HG02870 (cell line): ENCODE data around the gene UPF1.
A peak's percentile ranks its signal among the peaks of the same experiment; 100 is the strongest.
"Not testable (repeated sequence)": the region's sequence is repeated elsewhere in the genome, so short reads cannot be mapped to it uniquely, and the experiment has no call there.

Source experiments
- ATAC-seq: cut with Tn5 transposase; IDR thresholded peaks from one replicate; pipeline ENCODE4 v1.9.1; 2021; ENCODE audit warnings: mild to moderate bottlenecking, moderate library complexity; ENCODE audit not compliant: unreplicated experiment

UPF1 gene

DNA sequence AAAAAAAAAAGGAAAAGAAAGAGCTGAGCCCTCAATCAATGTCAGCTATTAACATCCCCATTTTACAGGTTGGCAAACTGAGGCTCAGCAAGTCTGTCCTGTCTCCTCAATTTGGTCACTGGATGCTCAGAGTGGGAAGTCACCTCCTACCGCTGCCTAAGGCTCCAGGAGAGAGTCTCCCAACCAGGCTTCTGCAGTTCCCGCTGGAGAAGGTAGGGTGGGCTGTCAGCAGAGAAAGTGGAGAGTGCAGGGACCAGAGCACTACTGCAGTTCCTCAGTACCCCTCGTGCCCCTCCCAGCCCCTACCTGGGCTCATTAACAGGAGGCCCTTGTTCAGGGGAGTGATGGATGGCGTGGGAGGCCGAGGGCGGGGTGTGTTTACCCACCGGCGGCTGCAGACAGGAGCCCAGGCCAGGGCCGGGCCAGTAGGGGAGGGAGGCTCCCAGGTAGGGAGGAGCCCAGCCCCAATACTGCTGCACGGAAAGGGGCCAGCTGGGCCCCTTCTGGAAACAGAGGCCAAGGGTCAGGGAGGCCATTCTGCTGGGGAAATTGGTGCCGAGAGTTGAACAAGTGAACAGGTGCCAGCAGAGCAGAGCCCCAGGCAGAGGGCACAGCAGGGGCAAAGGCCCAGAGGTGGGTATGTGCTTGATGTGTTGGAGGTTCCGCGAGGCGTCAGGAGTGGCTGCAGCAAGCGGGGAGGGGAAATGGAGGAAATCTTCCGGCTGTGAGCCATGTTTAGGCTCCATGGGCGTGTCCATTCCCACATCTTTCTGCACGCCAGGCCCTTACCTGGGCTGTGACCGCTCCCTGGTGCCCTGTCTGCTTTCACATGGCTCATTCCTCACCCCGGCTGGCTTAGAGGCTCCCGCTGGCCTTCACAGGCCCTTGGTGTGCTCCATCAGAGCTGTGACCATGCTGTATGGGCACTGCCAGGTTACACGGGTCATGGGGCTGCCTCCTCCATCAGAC lies 33.1 kb upstream of the UPF1 start:
- no peak for ATAC-seq

DNA sequence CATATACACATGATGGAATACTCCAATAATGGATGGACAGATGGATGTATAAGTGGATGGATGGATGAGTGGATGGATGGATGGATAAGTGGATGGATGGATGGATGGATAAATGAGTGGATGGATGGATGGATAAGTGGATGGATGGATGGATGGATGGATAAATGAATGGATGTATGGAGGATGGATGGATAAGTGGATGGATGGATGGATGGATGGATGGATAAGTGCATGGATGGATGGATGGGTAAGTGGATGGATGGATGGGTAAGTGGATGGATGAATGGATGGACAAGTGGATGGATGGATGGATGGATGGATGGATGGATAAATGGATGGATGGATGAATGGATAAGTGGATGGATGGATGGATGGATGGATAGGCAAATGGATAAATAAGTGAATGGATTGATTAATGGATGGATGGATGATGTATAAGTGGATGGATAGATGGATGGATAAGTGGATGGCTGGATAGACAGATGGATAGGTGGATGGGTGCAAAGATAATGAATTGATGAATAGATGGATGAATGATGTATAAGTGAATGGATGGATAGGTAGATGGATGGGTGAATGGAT lies 32.3 kb upstream of the UPF1 start:
- ATAC-seq, result no peak

DNA sequence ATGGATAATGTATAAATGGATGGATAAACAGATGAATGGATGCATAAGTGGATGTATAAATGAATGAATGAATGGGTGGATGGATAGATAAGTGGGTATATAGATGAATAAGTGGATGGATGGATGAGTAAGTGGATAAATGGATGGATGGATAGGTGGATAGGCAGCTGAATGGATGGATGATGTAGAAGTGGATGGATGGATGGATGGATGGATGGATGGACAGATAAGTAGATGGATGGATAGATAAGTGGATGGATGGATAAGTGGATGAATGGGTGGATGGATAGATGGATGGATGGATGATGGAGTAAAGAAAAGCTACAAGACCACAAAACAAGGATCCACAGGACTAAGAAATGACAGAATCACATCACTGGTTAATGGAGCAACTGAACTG lies 31.7 kb upstream of the UPF1 start:
- ATAC-seq, result no peak

DNA sequence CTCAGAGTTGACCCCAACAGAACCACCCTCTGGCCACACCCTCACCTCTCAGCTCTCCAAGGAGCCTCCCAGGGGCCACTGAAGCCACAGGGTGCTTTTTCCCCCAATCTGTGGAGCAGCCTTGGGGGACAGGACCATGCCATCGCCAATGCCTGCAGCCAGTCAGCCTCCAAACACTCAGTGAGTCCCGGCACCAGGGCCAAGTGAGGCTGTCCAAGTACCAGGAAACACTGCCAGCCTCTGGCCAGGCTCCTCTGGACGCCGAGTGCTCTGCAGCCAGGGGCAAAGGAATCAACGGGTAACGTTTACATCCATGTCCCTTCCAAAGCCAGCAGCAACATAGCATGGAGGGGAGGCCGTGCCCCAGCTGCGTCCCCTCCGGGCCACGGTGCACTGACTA lies 31.1 kb upstream of the UPF1 start:
- no peak for ATAC-seq

DNA sequence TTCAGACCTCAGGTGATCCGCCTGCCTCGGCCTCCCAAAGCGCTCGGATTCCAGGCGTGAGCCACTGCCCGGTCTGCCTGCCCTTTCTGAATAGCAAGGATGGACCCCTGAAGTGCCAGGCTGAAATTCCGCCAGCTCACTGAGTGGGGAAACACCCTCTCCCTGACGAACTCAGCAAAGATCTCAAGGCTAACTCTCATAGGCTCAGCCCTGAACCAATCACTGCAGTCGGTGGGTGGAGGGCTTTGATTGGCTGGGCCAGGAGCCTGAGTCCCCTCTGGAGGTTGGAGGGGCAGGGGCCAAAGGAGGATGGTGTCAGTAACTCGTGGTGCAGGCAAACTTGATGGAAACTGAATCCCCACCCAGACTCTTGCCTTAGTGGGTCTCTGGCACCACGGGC lies 29.4 kb upstream of the UPF1 start:
- ATAC-seq, result no peak

DNA sequence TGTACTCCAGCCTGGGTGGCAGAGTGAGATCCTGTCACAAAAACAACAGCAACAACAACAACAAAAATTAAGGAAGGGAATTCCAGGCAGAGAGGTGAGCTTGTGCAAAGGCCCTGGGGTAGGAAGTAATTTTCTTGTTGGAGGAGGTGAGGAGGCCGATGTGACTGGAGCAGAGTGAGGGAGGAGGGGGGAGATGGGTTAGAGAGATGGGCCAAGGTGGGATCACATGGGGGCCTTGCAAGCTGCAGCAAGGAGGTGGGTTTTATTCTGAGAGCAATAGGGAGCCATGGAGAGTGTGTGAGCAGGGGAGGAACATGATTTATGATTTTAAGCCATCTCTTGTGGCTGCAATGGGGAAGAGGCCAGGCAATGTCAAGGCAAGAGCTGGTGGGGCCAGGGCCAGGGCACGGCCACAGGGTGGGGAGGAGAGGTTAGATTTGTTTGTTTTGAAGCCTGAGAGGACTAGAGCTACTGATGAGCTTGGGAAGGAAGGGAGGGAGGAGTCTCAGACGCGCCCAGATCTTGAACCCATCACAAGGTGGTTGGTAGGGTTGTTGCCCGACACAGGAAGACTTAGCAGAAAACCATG lies 28.1 kb upstream of the UPF1 start:
- ATAC-seq, result no peak

DNA sequence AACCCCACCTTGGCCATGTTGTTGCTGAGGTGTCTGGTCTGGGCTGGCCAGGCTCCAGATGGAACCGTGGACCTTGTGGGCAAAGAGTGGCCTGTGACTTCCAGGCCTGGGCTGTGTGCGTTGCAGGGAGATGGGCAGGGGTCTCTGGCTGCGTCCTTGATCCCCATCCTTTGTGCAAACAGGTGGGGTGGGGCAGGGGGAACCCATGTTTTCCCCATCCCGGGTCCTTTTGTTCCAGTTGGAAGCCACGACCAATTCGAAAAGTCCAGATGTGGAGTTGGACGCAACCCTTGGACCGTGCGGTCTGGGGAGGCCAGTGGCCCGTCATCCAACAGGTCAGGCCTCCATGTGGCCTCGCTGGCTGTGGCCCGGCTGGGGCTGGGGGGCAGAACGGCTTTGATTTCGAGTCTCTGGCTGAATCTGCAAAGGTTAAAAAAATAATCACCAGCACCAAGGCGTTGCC lies 27.6 kb upstream of the UPF1 start:
- no peak for ATAC-seq

DNA sequence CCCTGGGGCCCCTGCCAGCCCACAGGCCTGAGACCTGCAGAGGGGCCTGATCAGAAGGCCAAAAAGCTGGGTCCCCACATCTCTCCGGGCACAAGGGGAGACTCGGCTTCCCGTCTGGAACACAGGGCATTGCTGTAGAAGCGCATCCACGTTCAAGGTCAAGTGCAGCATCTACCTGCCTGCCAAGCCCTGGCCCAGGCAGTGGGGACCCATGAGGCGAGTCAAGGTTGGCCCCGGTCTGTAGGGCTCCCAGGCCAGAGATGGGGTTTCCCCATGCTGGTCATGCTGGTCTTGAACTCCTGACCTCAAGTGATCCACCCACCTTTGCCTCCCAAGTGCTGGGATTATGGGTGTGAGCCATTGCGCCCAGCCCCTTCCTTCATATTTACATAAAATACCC lies 27.1 kb upstream of the UPF1 start:
- no peak for ATAC-seq

DNA sequence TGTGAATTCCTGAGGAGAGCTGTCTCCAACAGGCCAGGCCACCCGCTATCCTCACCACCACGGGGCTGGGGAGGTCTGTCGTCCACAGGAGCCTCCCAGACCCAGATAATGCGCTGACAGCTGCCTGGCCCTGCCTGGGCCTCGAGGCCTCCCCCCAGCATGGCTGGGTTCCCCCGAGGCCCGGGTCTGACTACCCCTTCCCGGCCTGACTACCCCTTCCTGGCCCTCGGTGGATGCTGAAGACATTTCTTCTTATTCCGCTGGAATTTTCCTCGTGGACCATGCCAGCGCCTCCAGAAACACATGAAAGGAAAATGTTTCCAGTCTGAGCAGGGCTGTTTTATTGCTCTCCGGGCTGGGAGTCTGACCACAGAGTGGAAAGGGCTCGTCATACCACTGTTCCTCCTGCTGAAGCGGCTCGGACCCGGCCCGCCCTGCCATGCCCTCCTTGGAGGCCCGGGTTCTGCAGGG lies 23.9 kb upstream of the UPF1 start:
- ATAC-seq, result no peak

DNA sequence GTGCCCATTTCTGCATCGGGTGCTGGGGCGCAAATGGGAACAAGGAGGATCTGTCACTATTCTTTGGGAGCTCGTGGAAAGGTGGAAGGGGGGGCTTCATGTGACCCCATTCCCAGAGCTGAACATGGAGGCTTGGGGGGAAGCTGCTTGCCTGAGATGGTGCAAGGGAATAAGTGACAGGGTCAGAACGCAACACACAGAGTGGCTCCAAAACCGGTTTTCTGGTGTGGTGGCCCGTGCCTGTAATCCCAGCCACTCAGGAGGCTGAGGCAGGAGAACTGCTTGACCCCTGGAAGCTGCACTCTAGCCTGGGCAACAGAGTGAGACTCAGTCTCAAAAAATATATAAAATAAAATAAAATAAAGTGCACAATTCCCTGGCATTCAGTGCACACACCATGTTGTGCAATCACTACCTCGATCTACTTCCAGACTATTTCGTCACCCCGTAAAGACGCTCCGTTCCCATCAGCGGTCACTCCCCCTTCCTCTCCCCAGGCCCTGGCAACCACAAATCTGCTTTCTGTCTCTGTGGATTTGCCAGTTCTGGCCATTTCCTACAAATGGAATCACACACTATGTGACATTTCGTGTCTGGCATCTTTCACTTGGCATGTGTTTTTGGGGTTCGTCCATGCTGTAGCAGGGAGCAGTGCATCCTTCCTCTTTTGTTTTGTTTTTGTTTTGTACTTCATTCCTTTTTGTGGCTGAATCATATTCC lies 22.4 kb upstream of the UPF1 start:
- no peak for ATAC-seq

DNA sequence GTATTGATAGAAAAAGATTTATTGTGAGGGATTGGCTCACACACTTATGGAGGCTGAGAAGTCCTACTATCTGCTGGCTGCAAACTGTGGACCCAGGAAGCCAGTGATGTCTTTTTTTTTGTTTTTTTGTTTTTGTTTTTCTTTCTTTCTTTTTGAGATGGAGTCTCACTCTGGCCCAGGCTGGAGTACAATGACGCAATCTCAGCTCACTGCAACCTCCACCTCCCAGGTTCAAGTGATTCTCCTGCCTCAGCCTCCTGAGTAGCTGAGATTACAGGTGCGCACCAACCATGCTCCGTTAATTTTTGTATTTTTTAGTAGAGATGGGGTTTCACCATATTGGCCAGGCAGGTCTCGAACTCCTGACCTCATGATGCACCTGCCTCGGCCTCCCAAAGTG lies 20.1 kb upstream of the UPF1 start:
- ATAC-seq, result not testable (repeated sequence)

DNA sequence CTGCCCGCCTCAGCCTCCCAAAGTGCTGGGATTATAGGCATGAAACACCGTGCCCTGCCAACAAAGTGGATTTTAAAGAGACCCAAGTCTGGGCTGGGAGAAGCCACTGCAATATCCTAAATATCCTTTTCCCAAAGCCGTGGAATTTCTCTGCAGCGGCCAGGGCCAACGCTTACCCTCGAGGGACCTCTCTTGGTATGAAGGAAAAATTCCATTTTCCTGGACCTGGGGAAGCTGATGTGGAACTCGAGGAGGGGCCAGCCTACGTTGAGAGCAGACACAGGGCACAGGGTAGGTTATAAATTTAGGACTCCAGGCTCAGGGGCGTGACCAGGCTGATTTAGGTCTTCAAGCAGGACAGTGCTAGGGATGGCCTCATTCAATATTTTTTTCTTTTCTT lies 17.7 kb upstream of the UPF1 start:
- ATAC-seq, result no peak

DNA sequence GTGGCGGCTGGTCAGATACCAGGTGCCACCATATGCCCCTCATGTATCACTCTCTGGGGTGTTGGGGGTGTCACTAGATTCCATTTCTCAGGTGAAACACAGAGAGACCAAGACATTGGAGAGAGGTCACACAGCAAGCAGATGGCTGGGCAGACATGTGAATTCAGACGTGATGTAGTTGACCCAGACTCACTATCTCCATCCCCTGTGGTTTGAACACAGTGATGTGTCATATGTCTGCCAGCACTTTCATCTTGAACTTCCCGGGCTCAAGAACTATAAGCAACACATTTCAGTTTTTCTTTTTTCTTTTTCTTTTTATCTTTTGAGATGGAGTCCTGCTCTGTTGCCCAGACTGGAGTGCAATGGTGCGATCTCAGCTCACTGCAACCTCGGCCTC lies 16.1 kb upstream of the UPF1 start:
- ATAC-seq, result no peak

DNA sequence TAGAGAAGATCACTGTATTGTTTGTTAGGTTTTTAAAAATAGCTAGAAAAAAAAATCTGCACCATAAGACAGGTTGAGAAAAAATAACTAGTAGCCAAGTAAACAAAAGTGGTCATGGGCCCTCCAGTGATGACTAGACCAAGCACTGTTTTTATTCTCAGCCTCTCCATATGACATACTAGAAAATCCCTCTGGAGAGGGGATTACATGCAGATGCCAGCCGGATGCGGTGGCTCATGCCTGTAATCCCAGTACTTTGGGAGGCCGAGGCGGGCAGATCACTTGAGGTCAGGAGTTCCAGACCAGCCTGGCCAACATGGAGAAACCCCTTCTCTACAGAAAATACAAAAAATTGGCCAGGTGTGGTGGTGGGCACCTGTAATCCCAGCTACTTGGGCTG lies 15.1 kb upstream of the UPF1 start:
- ATAC-seq, result not testable (repeated sequence)

DNA sequence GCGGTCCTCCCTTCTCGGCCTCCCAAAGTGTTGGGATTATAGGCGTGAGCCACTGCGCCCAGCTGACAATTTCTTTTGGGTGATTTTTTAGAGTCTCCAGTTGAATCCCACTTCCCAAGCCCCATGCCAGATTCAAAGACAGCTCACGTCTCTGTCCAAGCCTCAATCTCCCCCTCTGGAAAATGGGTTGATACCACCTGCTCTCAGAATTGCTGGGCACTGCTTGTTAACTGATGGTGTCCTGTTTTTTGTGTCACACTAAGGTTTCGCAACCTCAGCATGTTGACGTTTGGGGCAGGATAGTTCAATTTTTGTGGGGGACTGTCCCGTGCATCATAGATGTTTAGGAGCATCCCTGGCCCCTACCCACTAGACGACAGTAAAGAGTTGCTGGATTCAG lies 14.2 kb upstream of the UPF1 start:
- ATAC-seq, result no peak

DNA sequence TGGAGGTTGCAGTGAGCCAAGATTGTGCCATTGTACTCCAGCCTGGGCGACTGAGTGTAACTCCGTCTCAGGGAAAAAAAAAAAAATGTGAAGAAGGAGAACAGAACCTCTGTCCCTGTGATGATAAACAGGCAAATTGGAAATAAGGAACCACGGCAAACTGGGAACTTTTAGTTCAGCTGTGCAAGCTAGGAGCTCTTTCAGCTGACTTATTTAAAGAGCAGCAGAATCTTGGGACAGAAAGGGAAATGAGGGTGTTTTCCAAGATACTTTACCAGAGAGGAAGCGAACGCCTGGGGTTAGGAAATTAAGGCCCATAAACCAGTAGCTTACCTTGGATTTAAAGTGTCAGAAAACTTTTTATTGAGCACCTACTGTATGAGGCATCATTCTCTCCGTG lies 3.0 kb upstream of the UPF1 start:
- ATAC-seq, result no peak

DNA sequence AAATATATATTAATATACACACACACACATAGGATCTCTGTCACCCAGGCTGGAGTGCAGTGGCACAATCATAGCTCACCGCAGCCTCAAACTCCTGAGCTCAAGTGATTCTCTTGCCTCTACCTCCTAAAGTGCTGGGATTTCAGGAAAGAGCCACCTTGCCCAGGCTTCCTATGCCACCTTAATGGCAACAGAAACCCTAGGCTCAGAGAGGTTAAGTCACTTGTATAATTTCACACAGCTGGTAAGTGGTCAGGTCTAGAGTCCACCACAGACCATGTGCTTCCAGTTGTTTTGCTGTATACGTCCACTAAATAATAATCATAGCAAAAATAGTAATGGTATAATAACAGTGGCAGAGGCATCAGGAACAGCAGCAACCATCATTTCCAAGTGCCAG lies 1.3 kb upstream of the UPF1 start:
- no peak for ATAC-seq

DNA sequence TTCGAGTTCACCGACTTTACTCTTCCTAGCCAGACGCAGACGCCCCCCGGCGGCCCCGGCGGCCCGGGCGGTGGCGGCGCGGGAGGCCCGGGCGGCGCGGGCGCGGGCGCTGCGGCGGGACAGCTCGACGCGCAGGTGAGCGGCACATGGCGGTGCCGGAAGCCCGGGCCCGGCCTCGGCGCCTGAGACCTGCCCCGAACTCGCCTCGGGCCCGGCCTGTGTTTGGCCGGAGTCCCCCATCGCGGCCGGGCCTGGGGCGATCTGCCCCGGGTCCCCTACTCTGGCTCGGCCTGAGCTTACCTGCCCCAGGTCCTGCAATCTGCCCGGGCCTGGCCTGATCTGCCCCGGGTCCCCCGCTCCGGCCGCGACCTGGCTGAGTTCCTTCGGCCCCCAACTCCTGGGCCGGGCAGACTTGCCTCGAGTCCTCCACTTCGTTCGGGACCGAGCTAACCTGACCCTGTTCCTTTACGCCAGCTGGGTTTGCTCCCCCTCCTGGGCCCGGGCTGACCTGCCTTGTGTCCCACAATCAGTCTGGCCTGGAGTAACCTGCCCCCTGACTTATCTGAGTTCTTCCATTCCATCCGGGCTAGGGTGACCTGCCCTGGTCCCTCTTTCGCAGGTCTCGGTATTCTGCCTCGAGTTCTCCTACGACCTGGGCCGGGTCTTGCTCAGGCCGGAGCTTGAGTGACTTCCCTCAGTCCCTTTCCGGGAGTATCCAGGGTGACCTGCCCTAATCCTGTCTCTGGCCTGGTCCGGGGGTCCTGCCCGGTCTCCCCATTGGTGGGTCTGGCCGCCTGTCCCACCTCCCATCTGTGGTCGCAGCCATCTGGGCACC lies 764 bp downstream of the UPF1 start:
- peak; percentile 26 for ATAC-seq

DNA sequence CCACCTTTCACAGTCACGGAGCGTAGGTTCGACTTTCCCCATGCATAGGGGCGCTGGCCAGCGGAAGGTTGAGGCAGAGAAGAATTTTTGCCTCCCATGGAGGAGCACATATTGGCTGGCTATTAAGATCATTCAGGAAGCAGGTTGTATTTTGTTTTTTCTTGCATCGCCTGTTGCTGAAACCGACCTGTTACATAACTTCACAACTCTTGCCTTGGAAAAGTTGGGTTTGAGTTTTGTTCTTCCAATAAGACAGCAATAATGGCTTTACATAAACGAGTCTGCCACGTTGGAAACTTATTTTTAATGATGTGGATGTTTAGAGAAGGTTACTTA lies 1.4 kb downstream of the UPF1 start:
- no peak for ATAC-seq

DNA sequence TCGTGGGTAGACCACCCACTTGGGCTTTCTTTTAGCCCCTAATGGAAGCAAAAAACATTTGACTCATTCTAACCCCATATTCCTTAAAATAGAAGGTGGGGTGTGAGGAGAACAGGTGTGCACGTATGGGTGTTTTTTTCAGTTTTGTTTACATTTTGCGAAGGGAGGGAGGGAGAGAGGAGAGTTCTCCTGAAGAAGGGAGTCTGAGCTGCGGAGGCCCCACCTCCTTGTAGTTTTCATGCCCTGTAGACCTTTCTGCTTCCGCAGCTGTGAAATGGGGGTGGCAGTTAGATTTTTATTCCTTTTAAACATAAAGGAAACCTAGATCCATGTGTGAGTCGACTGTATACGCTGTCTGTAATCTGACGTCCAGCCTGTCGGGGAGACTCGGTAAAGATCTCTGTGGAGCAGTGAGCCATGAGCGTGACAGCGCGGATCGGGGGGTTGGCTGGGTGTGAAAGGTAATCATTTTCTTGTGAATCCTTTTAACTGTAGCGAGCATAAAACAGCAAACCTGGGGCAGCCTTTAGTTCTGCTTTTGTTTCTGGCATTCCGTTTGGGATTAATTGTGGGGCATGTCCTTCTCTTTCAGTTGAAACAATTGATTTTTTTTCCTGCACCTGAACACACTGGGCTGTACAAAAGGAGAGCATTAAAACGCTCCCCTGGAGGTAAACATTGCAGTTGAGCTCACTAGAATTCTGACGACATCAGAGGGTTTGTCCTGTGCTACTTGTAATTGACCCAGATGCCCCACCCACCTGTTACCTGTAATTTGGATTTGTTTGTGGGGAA lies 2.3 kb downstream of the UPF1 start:
- no peak for ATAC-seq
